HepG2 (cell line): ENCODE results near the gene TYMS. TPM values are rescaled to one million over a fixed set of nuclear protein-coding genes. Genes with fewer than 3 reads are reported as not detected.
A peak's percentile ranks its signal among the peaks of the same experiment; 100 is the strongest.

Experiments used
- ATAC-seq: fragments of 200-7000 bp; cut with Tn5 transposase; 3 replicates; pipeline ENCODE4 v1.9.1; 2020; ENCODE audit warnings: mild to moderate bottlenecking, moderate library complexity
- Bru-seq: library from RNA; stranded (reverse); fragments of 400-500 nt; gene quantifications from one replicate; lab custom pipeline; 2021; lab: Mats Ljungman, UMichigan
- BruChase-seq, 2 experiments: library from RNA; stranded (reverse); fragments of 400-500 nt; gene quantifications; one replicate each; lab custom pipeline; 2021; lab: Mats Ljungman, UMichigan
- BruUV-seq: library from RNA; stranded (reverse); fragments of 400-500 nt; replicated peaks from 2 replicates; lab custom pipeline; 2021; lab: Mats Ljungman, UMichigan
- CTCF ChIA-PET: fragments of 300-600 bp; formaldehyde crosslinking; extraction: SDS; loops from one replicate; lab custom pipeline; 2021; ENCODE audit warnings: low total read pairs, inconsistent platforms, low intra/inter-chr PET ratio; lab: Yijun Ruan, JAX
- POLR2A ChIA-PET: fragments of 350-600 bp; sonication (Branson Sonifier 250); formaldehyde crosslinking; loops from one replicate; lab custom pipeline; 2020; ENCODE audit warnings: antibody characterized with exemption, inconsistent platforms; lab: Yijun Ruan, JAX
- DNase-seq: peaks from one replicate; pipeline ENCODE4 v3.0.0-alpha.2; 2015; ENCODE audit warnings: low spot score
- FAIRE-seq: peaks from 3 replicates; lab custom pipeline; 2011; peaks lifted over from hg19 to GRCh38; lab: Jason Lieb, UNC
- H2AFZ ChIP-seq: one replicate; pipeline ENCODE4 v1.6.1; 2011; ENCODE audit warnings: low read length, inconsistent platforms
- H3K27ac ChIP-seq: fragments of 300-600 bp; 3 replicates; pipeline ENCODE4 v1.8.0; 2011; ENCODE audit warnings: mixed run types, mild to moderate bottlenecking, mixed read lengths, low read length, inconsistent platforms; ENCODE audit not compliant: insufficient read depth; ENCODE audit errors: extremely low read length
- H3K27me3 ChIP-seq, 2 experiments: fragments of 200-600 bp in 1 of 2; 2 replicates in 1 of 2; 3 replicates in 1 of 2; pipeline versions ENCODE4 v1.6.0 to v1.8.0; 2011; ENCODE audit warnings: low read length in 2 of 2, mild to moderate bottlenecking in 2 of 2, moderate library complexity in 2 of 2, inconsistent platforms in 1 of 2; ENCODE audit not compliant: insufficient read depth in 2 of 2, control insufficient read depth in 1 of 2
- H3K36me3 ChIP-seq, 2 experiments: fragments of 200-600 bp in 1 of 2; replicated peaks in 1 of 2; 2 replicates in 1 of 2; 3 replicates in 1 of 2; pipeline versions ENCODE4 v1.5.1 to v1.8.0; 2011; ENCODE audit warnings: low read length in 2 of 2, inconsistent platforms in 1 of 2; ENCODE audit not compliant: insufficient read depth in 2 of 2, control insufficient read depth in 1 of 2
- H3K4me1 ChIP-seq: 2 replicates; pipeline ENCODE4 v1.5.1; 2012; ENCODE audit warnings: low read length, inconsistent platforms; ENCODE audit not compliant: insufficient read depth
- H3K4me2 ChIP-seq: 2 replicates; pipeline ENCODE4 v1.6.0; 2011; ENCODE audit warnings: low read depth, low read length, inconsistent platforms
- H3K4me3 ChIP-seq, 3 experiments: fragments of 200-600 bp in 1 of 3; sonication (generic), shearing (Covaris generic) in 1 of 3; replicated peaks in 1 of 3; 2 replicates each; pipeline ENCODE4 v1.5.1; 2011 to 2016; ENCODE audit warnings: low read length in 3 of 3, inconsistent platforms in 2 of 3, low read depth in 2 of 3, mild to moderate bottlenecking in 2 of 3, control low read depth in 1 of 3, mixed read lengths in 1 of 3; ENCODE audit not compliant: insufficient read depth in 1 of 3
- H3K79me2 ChIP-seq: one replicate; pipeline ENCODE4 v1.6.1; 2011; ENCODE audit warnings: low read length, inconsistent platforms; ENCODE audit not compliant: insufficient read depth
- H3K9ac ChIP-seq: 2 replicates; pipeline ENCODE4 v1.6.0; 2011; ENCODE audit warnings: mild to moderate bottlenecking, low read depth, low read length, inconsistent platforms; ENCODE audit not compliant: insufficient read depth
- H3K9me3 ChIP-seq: 2 replicates; pipeline ENCODE4 v1.5.1; 2012; ENCODE audit warnings: mild to moderate bottlenecking, low read length
- H4K20me1 ChIP-seq: 2 replicates; pipeline ENCODE4 v1.6.0; 2011; ENCODE audit warnings: inconsistent platforms, mild to moderate bottlenecking, low read length, moderate library complexity; ENCODE audit not compliant: insufficient read depth
- GFI1 ChIP-seq: sonication (generic); formaldehyde crosslinking; IDR thresholded peaks from 2 replicates; pipeline ENCODE4 v1.5.0; 2020; ENCODE audit warnings: missing genetic modification reagents, mild to moderate bottlenecking, borderline replicate concordance
- HNRNPL ChIP-seq: fragments of 200-400 bp; formaldehyde crosslinking; IDR thresholded peaks from 2 replicates; pipeline ENCODE4 v1.6.1; 2017; ENCODE audit warnings: mild to moderate bottlenecking, low read depth, low read length
- MTF2 ChIP-seq: sonication (generic); formaldehyde crosslinking; IDR thresholded peaks from 2 replicates; pipeline ENCODE4 v1.5.0; 2020; ENCODE audit warnings: missing genetic modification reagents, borderline replicate concordance
- ZFP36L1 ChIP-seq: sonication (generic); formaldehyde crosslinking; IDR thresholded peaks from 2 replicates; pipeline ENCODE4 v1.8.0; 2022; ENCODE audit warnings: mild to moderate bottlenecking, missing genetic modification reagents, moderate library complexity
- ZNF710 ChIP-seq: sonication (generic); formaldehyde crosslinking; IDR thresholded peaks from 2 replicates; pipeline ENCODE4 v1.5.0; 2020; ENCODE audit warnings: mild to moderate bottlenecking, missing genetic modification reagents, borderline replicate concordance
- WGBS: methylation state at CpG from one replicate; pipeline ENCODE4 v1.1.6; 2017; ENCODE audit warnings: low lambda C conversion rate; 5-methylcytosine and 5-hydroxymethylcytosine counted together
- in situ Hi-C: cut with HindIII; loops from 2 replicates; pipeline ENCODE4 v1.10.0; 2017; ENCODE audit warnings: low pct_unique_long_range_greater_than_20kb; ENCODE audit not compliant: extremely low pct_ligation_motif_present
- intact Hi-C: fragments of 100-400 bp; cut with micrococcal nuclease; formaldehyde crosslinking; loops from one replicate; pipeline ENCODE4 v1.10.0; 2022; ENCODE audit not compliant: unreplicated experiment
- long read RNA-seq, 2 experiments: library from RNA in 1 of 2; library from polyadenylated mRNA in 1 of 2; stranded (forward) in 1 of 2; unstranded in 1 of 2; transcript quantifications; one replicate each; pipeline ENCODE4 v2.0.0, GENCODE V29; 2019 to 2022
- polyA minus RNA-seq, 3 experiments: library from RNA; depleted of rRNA, polyadenylated mRNA; stranded (reverse); fragments of >200 nt; gene quantifications; 2 replicates each; pipeline ENCODE4 v1.2.3, GENCODE V29; 2011; ENCODE audit warnings: low replicate concordance in 1 of 3
- polyA plus RNA-seq, 8 experiments: library from polyadenylated mRNA; depleted of rRNA in 3 of 8; stranded (reverse) in 7 of 8; unstranded in 1 of 8; fragments of >200 nt; fragmentation: Illumina TruSeq in 4 of 8; extraction: Trizol in 4 of 8; gene quantifications; 2 replicates each; pipeline versions ENCODE4 v1.2.1 to v1.2.3, GENCODE V29; 2011 to 2016; ENCODE audit warnings: low read depth in 4 of 8, missing spikeins in 1 of 8, mixed read lengths in 1 of 8; ENCODE audit not compliant: insufficient read depth in 1 of 8
- total RNA-seq, 5 experiments: library from RNA; depleted of rRNA; stranded (reverse); fragments of >200 nt; fragmentation: Illumina TruSeq; extraction: Trizol; gene quantifications; 2 replicates each; pipeline ENCODE4 v1.2.3, GENCODE V29; 2016; ENCODE audit warnings: low read depth in 1 of 5
- TF ChIP-seq, protein P1 (sequence below): sonication (generic); formaldehyde crosslinking; IDR thresholded peaks from 2 replicates; pipeline ENCODE4 v1.4.0; 2020; ENCODE audit warnings: mild to moderate bottlenecking, missing genetic modification reagents, borderline replicate concordance
- TF ChIP-seq, protein P2 (sequence below): sonication (generic); formaldehyde crosslinking; IDR thresholded peaks from 2 replicates; pipeline ENCODE4 v1.5.0; 2020; ENCODE audit warnings: mild to moderate bottlenecking, low read depth, missing genetic modification reagents, borderline replicate concordance

TYMS gene
- total RNA-seq (2016; rRNA removed; fragmentation: Illumina TruSeq; extraction: Trizol) = 80.1 and 186 TPM in 2 replicates
- total RNA-seq (2016; cell fraction: cytosol; rRNA removed; fragmentation: Illumina TruSeq; extraction: Trizol; ENCODE audit: low read depth) = 27.2 and 31.4 TPM in 2 replicates
- total RNA-seq (2016; cell fraction: insoluble cytoplasmic fraction; rRNA removed; fragmentation: Illumina TruSeq; extraction: Trizol) = 77.9 and 183 TPM in 2 replicates
- 91.3 and 92.9 TPM in 2 replicates for total RNA-seq (2016; cell fraction: membrane; rRNA removed; fragmentation: Illumina TruSeq; extraction: Trizol)
- total RNA-seq (2016; cell fraction: nucleus; rRNA removed; fragmentation: Illumina TruSeq; extraction: Trizol) = 89.4 and 101 TPM in 2 replicates
- polyA plus RNA-seq (2011; rRNA removed) = 84.9 and 106 TPM in 2 replicates
- polyA plus RNA-seq (2011; cell fraction: cytosol; rRNA removed) = 66.6 and 93.1 TPM in 2 replicates
- 30.9 and 37.2 TPM in 2 replicates for polyA plus RNA-seq (2011; cell fraction: nucleus; rRNA removed)
- 69.5 and 111 TPM in 2 replicates for polyA plus RNA-seq (2012)
- 61.0 and 61.1 TPM in 2 replicates for polyA plus RNA-seq (2016; cell fraction: cytosol; fragmentation: Illumina TruSeq; extraction: Trizol; ENCODE audit: low read depth)
- polyA plus RNA-seq (2016; cell fraction: insoluble cytoplasmic fraction; fragmentation: Illumina TruSeq; extraction: Trizol; ENCODE audit: low read depth) = 396 and 406 TPM in 2 replicates
- polyA plus RNA-seq (2016; cell fraction: membrane; fragmentation: Illumina TruSeq; extraction: Trizol; ENCODE audit: low read depth) = 107 and 113 TPM in 2 replicates
- polyA plus RNA-seq (2016; cell fraction: nucleus; fragmentation: Illumina TruSeq; extraction: Trizol; ENCODE audit: insufficient read depth, low read depth) = 245 and 246 TPM in 2 replicates
- 242 and 518 TPM in 2 replicates for polyA minus RNA-seq (2011; rRNA and poly(A)+ RNA removed; ENCODE audit: low replicate concordance)
- 59.7 and 82.7 TPM in 2 replicates for polyA minus RNA-seq (2011; cell fraction: cytosol; rRNA and poly(A)+ RNA removed)
- polyA minus RNA-seq (2011; cell fraction: nucleus; rRNA and poly(A)+ RNA removed) = 20.8 and 28.3 TPM in 2 replicates
- percentile 87 among the genes with signal in this experiment for Bru-seq, nascent RNA
- BruChase-seq, experiment 1, labeled RNA remaining after a 6-hour chase = percentile 88 among the genes with signal in this experiment
- percentile 86 among the genes with signal in this experiment for BruChase-seq, experiment 2, labeled RNA remaining after a 2-hour chase
- long read RNA-seq, experiment 1, transcript TYMS-203 (7 exons, 1,662 nt) = major isoform, 237 of 252 reads
- long read RNA-seq, experiment 1, partial matches to known transcripts = 12 of 252 reads
- long read RNA-seq, experiment 1, other reads (novel, unspliced or antisense) = 2 of 252 reads
- long read RNA-seq, experiment 2, transcript TYMS-203 (7 exons, 1,662 nt) = major isoform, 153 of 187 reads
- long read RNA-seq, experiment 2, partial matches to known transcripts = 16 of 187 reads
- long read RNA-seq, experiment 2, other reads (novel, unspliced or antisense) = 17 of 187 reads

GRCh38 chr18:657311-658000, at the start of gene TYMS:
TYMS (plus strand) TSS chr18:657653; CDS start chr18:657743, 90 bp downstream.
- WGBS = 0% methylated on average over 9 of the region's 79 CpGs
- Histone ChIP-seq H3K27me3 (no peaks in the 10 kb centered on the region), H3K4me2 (peak within 1 kb of the TSS; percentile 98), H3K4me1 (peaks cover 55% of the 10 kb centered on the region), H3K27ac (peak within 1 kb of the TSS; percentile 96), H3K4me3 (peak within 1 kb of the TSS; percentile 66 to 93 (median 91)), H2AFZ (no peak within 1 kb of the TSS), H3K9me3 (no peaks in the 10 kb centered on the region), H3K79me2 (peaks cover 72% of the 10 kb centered on the region), H3K36me3 (peaks cover 11 to 26% of the 10 kb centered on the region in 2 experiments), H3K9ac (peak within 1 kb of the TSS; percentile 98), H4K20me1 (peaks cover 10% of the 10 kb centered on the region; the same call in 1 of the 2 replicates)
- BruUV-seq = TSS peak; percentile 60
- DNase-seq = peak; percentile 55
- intact Hi-C loops (loop anchor here (5.0 to 10.0 kb wide), 2 partner anchors 35 to 177 kb away; no protein-coding TSS in a partner anchor), in situ Hi-C loops (no loop called here)
- ChIA-PET CTCF (no interaction called here), POLR2A (interaction anchor here (0.8 to 2.4 kb wide), 11 partner anchors 8 to 390 kb away, joined by 3 to 23 read pairs (median 5); partner anchors contain the start of genes ENOSF1 and THOC1)
- FAIRE-seq = peak; percentile 42
- ATAC-seq = peak; percentile 66
- TF ChIP-seq, protein P1, sequence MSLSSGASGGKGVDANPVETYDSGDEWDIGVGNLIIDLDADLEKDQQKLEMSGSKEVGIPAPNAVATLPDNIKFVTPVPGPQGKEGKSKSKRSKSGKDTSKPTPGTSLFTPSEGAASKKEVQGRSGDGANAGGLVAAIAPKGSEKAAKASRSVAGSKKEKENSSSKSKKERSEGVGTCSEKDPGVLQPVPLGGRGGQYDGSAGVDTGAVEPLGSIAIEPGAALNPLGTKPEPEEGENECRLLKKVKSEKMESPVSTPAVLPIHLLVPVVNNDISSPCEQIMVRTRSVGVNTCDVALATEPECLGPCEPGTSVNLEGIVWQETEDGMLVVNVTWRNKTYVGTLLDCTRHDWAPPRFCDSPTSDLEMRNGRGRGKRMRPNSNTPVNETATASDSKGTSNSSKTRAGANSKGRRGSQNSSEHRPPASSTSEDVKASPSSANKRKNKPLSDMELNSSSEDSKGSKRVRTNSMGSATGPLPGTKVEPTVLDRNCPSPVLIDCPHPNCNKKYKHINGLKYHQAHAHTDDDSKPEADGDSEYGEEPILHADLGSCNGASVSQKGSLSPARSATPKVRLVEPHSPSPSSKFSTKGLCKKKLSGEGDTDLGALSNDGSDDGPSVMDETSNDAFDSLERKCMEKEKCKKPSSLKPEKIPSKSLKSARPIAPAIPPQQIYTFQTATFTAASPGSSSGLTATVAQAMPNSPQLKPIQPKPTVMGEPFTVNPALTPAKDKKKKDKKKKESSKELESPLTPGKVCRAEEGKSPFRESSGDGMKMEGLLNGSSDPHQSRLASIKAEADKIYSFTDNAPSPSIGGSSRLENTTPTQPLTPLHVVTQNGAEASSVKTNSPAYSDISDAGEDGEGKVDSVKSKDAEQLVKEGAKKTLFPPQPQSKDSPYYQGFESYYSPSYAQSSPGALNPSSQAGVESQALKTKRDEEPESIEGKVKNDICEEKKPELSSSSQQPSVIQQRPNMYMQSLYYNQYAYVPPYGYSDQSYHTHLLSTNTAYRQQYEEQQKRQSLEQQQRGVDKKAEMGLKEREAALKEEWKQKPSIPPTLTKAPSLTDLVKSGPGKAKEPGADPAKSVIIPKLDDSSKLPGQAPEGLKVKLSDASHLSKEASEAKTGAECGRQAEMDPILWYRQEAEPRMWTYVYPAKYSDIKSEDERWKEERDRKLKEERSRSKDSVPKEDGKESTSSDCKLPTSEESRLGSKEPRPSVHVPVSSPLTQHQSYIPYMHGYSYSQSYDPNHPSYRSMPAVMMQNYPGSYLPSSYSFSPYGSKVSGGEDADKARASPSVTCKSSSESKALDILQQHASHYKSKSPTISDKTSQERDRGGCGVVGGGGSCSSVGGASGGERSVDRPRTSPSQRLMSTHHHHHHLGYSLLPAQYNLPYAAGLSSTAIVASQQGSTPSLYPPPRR (CRISPR knock-in tag) = peak; percentile 51; the same call in 1 of the 2 replicates
- TF ChIP-seq GFI1 (no peak; the same call in 1 of the 2 replicates), ZNF710 (no peak), MTF2 (CRISPR knock-in tag) (no peak), ZFP36L1 (0 out of 2 replicates have a peak, but pooled peaks have one; percentile 64), HNRNPL (peak; percentile 43; the same call in 1 of the 2 replicates)
- TF ChIP-seq, protein P2, sequence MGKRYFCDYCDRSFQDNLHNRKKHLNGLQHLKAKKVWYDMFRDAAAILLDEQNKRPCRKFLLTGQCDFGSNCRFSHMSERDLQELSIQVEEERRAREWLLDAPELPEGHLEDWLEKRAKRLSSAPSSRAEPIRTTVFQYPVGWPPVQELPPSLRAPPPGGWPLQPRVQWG (CRISPR knock-in tag) = no peak
